HG03457 (cell line): ENCODE data around the gene EDN3.
"Not testable (repeated sequence)": the region's sequence is repeated elsewhere in the genome, so short reads cannot be mapped to it uniquely, and the experiment has no call there.

ENCODE experiments used
- ATAC-seq: cut with Tn5 transposase; IDR thresholded peaks from one replicate; pipeline ENCODE4 v1.9.1; 2021; ENCODE audit warnings: moderate number of reproducible peaks; ENCODE audit not compliant: unreplicated experiment

The EDN3 gene

DNA sequence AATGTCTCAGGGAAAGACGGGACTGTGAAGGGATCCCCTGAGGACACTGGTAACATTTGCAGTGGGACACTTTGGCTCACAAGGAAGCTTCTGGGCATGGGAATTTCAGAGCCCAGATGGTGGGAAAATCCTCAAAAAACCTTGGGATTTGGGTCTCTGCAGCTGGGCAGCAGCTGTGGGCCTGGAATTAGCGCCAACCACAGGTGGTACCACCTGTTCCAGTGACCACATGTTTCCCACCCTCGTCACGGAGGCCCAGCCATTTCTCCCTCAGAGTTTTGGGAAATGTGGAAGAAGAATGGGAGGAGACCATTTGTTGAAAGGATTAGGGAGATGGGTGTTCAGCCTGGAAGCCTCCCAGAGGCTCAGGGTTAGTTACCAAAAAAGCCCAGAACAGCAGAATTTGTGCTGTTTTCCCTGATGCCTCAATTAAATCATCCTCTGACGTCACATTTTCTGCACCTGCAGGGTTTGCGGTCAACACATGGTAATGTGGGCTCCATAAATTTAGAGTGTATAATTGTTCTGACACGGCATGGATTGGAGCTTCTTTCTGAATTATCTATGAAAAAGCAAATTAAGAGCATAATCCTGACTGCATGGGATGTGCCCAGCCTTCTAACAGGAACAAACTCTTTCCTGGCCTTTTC, 34.4 kb downstream of the EDN3 start:
- ATAC-seq, result no peak

DNA sequence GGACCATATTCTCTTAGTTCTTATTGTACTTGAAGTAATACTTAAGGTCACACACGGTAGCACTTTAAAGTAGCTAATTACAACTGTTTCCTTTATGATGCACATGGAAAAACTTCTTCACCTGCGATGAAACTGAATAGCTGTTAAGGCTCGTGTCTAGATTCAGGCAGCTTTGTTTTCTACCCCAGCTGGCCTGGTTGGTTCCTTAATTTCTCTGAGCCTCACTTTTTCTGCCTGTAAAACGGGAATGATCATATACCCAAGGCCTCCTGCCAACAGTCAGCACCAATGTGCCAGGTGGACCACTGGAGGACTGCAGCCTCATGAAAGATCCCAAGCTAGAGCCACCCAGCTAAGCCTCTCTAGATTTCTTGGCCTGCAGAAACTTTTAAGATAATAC, 35.0 kb downstream of the EDN3 start:
- ATAC-seq, result no peak

DNA sequence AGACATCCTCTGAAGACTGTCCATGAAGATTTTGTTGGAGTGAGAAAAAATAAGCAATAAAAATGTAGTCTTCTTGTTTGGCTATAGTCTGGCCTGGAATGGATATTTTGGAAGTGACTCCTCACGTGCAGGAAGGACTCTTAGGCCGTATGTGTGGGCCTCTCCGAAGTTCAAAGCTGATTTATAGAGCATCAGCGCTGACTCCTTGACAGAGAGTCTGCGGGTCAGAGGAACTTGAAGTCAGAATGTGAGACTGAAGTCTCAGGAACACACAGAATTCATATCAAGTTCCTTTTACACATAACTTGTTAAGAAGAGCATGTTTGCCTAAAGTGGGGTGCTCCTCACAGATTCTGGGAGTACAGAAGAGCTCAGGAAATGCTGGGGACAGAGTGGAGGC, 36.1 kb downstream of the EDN3 start:
- ATAC-seq, result no peak

DNA sequence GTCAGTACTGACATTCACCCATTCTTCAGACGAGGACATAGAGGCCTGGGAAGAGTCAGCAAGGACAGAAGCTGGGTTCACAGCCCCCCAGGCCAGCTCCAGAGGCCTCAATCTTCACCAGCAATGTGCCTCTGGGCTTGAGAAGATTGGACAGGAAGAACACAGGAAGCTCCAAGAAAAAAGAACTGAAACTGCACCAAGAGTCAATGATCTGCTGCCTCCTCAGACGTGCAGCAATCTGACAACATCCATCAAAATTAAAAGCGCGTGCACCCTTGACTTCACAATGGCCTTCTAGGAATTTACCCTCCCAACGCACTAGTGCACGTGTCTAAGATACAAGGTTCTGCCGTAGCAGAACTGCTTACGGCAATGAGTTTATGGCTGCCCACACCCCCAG, 38.0 kb downstream of the EDN3 start:
- not testable (repeated sequence) for ATAC-seq

DNA sequence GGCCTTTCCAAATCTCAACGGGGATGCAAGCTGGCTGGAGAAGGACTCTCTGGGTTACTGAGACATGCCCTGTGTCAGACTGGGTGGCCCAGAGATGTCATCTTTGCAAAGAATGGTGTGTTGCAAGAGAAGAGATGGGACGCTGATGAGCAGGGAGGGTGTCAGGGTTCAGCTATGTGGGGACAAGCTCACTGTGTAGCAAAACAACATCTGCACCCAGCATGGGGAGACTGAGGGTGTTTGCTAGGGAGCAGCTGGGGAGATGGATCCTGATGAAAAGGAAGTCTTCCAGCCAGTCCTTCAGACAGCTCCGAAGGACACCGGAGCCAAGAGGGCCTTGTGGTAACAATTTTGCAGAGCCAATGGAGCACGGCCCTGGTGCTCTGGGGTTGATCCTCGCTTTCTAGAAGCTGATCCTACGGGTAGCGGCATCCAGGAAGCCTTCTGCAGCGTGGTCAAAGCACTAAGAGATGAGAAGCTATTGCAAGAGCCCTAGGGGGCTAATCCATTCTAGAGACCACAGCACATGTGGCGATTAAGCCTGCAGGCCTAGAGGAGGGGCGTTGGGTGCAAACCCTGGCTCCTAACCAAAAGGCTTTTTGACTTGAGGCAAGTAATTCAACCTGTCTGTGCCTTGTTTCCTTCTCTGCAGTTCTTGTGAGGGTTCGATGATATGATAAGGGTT, 39.9 kb downstream of the EDN3 start:
- no peak for ATAC-seq

DNA sequence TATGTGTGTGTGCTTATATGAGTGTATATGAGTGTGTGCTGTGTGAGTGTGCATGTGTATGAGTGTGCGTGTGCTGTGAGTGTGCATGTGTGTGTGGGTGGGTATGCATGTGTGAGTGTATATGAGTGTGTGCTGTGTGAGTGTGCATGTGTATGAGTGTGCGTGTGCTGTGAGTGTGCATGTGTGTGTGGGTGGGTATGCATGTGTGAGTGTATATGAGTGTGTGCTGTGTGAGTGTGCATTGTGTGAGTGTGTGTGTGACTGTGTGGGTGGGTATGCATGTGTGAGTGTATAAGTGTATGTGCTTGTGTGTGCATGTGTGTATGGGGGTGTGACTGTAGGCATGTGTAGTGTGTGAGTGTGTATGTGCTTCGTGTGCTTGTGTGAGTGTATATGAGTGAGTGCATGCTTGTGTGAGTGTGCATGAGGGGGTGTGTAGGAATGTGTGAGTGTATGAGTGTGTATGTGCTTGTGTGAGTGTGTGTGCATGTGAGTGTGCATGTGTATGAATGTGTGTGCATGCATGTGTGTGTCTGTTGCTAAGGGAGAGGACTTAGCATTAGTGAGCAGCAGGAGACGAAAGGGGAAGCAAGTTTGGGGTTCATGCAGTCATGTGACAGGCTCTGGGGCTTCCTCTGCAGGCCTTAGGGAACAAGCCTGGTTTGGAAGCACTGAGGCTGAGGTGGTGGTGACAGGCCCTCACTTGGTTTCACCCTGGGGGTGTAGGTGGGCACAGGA, 41.0 kb downstream of the EDN3 start:
- not testable (repeated sequence) for ATAC-seq

DNA sequence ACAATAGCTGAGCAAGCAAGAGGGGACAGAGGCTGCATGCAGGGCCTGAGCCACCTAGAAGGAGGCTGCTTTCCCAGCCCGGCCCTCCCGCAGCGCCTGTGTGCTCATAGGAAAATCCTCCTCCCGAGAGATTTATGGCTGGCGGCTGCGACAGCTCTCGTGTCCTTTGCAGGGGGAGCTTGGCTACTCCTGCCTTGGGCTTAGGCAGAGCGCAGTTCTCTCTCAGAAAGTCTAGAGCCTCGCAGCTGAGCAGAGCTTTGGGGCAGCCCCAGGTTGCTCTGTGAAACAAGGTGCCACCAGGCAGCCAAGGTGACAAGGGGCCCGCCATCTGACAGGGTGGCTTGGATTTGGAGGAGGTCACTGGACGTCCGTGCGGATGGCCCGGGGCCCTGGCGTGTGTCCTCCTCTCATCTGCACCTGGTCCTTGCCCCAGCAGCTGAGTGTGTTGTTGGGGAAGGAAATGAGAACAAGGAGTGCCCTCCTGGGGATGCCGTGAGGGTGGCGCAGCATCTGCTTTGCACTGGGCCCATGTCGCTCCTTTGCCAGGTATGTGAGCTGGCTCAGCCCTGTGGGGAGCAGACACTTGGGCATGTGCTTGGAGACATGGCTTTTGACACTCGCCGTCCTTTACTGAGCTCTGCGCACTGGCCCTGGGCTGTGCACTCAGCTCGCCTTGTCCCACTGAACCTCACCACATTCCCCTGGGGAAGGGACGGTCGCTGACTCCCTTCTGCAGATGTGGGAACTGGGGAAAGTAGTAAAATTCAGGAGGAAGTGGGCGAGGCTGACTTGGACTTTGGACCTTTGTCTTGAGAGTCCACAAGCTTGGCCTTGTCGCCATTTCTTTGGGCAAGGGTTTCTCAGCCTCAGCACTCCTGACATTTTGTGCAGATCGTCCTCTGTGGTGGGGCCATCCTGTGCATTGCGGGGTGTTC, 41.9 kb downstream of the EDN3 start:
- ATAC-seq, result no peak

DNA sequence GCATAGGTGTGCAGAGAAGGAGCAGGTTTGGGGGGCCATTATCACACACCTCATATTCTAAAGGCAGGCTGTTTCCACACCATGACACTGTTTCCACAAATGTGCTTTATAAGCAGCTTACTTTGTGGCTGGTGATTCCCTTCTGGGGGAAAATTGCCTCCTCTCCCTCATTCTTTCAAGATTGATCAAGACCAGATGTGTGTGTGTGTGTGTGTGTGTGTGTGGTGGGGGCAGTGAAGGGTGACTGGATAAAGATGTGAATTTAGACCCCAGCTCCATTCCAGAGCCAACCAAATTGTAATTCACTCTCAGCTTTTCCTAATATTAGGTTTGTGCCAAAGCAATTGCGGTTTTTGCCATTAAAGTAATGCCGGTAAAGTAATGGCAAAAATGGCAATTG, 45.6 kb downstream of the EDN3 start:
- ATAC-seq, result no peak

DNA sequence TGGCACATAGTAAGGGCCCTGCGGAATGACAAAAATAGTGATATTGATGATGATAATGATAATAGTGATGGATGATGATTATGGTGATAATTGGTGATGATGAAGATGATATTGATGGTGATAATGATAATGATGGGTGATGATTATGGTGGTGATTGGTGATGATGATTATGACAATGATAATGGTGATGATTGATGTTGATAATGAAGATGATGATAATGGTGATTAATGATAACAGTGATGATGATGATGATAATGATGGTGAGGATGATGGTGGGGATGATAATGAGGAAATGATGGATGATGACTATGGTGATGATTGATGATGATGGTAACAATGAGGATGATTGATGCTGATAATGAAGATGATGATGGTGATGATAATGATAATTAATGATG, 48.9 kb downstream of the EDN3 start:
- ATAC-seq, result no peak

DNA sequence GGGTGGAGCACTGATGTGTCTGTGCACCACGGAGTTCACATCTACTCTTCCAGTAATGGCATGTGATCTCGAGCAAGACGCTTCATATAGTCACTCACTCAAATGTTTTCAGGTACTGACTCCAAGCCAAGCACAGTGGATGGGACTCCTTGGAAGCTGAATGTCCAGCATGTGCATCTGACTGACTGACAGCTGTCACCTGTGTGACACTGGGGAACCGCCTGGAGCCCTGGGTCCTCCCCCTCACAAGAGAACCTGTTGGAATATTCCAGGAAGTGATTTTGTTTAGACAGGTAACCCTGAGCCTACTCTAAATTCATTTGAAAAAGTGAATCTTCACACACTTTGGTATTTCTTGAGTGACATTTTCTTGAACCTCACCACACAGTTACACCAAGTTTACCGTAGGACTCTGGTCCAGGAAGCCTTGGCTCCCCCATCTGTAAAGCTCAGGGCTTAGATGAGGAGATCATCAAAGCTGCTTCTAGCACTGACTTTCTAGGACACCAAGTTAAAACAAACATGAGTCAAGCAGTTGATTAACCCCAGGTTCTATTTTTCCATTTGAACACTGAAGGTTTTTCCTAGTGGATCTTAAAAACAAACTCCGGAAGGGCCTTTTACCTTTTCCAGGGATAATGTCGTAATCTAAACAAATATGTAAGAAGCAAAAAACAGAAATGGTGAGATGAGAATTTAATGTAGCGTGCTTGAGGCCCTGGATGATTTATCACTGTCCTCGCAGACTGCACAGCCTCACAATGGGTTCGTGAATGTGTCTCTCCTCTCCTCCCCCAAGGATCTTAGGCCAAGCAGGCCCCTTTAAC, 50.1 kb downstream of the EDN3 start:
- ATAC-seq, result no peak

DNA sequence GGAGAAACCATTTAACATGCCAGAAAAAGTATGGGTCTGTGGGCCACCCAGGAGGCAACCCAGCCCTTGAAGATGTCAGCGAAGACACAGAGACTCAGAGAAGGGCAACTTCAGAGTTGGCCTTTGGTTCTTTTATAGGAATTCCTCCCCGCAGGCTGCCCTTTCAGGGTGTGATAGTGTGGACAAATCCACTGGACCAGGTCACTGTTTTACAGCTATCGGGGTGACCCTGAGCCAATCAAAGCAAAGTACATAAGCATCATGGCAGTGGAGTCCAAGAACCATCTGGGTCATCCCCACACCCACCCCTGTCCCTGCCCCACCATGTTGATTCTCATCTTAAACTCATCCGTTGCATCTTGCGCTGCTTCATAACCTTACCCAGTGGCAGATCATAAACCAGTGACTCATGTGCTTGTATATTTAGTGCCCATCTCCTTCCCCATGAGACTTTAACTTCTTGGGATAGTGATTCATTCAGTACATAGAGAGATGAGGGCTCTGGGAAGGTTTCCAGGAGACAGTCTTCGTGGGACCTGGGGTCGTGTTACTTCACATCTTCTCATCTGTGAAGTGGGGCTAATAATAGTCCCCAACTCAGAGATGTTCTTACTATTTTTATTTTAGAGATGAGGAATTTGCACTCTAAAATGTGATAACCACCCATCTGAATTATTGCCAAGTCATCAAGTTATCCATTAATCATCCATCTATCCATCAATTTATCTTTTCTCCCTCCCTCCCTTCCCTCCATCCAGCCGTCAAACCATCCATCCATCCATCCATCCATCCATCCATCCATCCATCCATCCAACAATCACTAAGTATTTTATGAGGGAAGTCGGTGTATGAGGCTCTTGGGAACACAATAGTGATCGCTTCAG, 51.0 kb downstream of the EDN3 start:
- no peak for ATAC-seq

DNA sequence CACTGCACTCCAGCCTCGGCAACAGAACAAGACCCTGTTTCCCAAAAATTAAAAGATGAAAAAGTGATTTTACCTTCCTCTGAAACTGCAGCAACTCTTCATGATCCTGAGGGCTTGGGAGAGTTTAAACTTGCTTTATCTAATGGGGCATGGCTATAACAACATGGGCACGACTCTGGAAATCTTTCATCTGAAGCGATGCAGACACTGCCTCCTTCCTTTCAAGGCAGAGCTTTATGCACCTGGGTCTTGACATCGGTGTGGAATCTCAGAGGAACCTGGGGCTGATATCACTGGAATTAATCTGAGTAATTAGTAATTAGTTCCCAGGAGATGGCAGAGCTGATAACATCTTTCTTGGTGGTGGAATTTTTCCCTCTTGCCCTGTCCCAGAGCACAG, 52.1 kb downstream of the EDN3 start:
- no peak for ATAC-seq

DNA sequence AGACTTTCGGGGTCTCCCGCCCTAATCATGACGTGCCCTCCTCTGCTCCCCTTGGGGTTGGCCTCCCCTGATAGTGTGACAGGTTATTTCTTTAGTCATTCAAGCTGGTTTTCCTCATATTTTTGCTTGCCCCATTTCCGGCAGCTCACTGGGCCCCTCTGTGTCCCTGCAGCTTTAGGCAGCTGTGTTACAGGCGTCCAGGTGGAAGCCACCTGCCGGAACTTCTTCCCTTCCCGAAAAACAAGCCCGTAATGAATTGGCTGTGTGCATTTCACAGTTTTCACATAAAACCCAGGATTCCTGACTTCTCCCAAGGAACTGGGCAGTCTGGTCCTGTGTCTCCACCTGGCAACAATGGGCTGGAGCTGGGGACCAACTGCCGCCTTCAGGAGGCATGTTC, 52.6 kb downstream of the EDN3 start:
- no peak for ATAC-seq

DNA sequence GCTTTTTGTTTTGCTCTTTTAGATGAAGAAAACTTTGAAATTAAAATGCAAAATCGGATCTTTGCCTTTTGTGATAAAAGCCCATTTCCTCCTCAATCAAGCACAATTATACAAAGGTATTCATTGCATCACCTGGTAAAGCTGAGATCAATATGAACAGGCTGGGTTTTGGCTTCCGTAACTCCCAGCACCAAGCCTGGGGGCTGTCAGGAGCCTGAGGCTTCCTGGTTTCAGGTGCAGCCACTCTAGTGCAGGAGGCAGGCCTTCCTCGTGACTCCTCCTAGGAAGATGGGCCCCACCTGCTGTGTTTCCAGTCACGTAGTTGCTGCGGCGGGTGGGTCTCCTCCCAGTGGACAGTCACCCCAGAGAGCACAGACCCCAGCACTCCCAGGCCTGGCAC, 54.0 kb downstream of the EDN3 start:
- no peak for ATAC-seq

DNA sequence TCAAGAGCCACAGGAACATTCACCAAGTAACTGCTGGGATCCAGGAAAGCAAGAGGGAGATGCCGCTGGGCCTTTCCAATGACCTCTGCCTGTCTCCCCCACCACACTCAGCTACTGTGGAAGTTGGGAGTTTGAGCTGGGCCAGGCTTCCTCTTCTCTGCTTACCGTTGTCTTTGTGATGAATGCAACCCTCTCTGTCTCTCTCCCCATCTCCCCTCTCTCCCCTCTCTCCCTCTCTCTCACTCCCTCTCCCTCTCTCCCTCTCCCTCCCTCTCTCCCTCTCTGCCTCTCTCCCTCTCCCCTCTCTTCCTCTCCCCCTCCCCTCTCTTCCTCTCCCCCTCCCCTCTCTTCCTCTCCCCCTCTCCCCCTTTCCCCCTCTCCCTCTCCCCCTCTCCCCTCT, 54.8 kb downstream of the EDN3 start:
- ATAC-seq, result no peak

DNA sequence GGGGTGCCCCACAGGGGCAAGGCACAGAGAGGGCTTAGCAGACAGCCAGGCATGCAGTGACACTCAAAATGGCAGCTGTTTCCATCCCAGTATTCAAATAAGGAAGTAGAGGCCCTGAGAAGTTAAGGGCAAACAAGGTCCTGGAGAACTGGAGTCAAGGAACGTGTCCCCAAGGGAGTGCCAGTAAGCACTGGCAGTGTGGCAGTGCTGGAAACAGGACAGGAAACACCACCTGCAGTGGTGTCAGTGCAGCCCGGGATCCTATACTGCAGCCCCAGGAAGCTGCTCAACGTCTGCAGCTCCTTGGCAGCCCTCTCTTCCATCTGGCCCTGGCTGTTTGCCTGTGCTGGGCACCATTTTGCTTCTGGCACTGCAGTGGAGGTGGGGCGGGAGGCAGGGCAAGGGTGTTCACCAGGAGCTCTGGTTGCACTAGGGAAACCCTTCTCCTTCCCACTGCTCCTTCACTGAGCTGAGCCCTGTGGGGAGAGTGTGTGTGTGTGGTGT, 56.3 kb downstream of the EDN3 start:
- no peak for ATAC-seq

DNA sequence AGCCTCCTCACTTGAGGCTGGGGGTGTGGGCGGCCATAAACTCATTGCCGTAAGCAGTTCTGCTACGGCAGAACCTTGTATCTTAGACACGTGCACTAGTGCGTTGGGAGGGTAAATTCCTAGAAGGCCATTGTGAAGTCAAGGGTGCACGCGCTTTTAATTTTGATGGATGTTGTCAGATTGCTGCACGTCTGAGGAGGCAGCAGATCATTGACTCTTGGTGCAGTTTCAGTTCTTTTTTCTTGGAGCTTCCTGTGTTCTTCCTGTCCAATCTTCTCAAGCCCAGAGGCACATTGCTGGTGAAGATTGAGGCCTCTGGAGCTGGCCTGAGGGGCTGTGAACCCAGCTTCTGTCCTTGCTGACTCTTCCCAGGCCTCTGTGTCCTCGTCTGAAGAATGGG, 58.4 kb downstream of the EDN3 start:
- not testable (repeated sequence) for ATAC-seq

DNA sequence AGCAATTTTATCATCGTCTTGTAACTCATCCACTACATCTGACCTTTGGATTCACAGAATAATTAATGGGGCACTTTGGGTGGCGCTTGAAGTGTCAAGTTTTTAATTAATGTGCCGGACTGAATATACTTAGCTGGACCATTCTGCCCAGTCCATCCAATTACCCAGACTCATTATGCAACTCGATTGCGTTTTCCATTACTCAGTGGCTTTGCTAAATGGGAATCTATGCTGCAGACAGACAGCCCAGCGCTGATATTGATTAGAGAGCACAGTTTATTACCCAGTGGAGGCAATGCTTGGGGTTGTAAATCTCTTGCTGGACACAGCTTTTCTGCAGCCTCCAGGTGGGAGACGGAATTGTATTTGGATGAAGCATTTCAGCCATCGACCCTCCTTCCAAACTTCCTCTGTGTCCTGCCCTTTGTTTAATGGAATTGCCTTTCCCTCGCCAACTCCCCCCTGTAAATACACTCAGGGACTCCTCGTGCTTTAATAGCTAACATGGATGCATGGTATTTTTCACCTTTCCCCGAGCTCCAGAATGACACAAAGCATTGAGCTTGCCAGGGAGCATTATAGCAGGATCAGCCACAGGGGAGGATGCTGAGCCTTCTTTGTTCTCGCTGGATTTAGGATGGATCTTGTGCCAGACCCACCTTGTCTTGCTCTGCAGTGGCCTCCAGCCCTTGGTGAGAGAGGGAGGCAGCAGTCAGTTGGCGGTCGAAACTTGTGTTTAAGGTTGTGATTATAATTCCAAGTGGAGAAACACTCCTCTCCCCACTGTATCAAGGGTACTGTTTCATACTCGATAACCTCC, 59.7 kb downstream of the EDN3 start:
- ATAC-seq, result no peak
